Measurements from ENCODE around the gene PCDHB12. TPM values are rescaled to one million over a fixed set of nuclear protein-coding genes. Genes with fewer than 3 reads are reported as not detected.
"Not testable (repeated sequence)": the region's sequence is repeated elsewhere in the genome, so short reads cannot be mapped to it uniquely, and the experiment has no call there.

Gene PCDHB12
- total RNA-seq, 1 experiment from 2014 or later, result 5.1 TPM

DNA sequence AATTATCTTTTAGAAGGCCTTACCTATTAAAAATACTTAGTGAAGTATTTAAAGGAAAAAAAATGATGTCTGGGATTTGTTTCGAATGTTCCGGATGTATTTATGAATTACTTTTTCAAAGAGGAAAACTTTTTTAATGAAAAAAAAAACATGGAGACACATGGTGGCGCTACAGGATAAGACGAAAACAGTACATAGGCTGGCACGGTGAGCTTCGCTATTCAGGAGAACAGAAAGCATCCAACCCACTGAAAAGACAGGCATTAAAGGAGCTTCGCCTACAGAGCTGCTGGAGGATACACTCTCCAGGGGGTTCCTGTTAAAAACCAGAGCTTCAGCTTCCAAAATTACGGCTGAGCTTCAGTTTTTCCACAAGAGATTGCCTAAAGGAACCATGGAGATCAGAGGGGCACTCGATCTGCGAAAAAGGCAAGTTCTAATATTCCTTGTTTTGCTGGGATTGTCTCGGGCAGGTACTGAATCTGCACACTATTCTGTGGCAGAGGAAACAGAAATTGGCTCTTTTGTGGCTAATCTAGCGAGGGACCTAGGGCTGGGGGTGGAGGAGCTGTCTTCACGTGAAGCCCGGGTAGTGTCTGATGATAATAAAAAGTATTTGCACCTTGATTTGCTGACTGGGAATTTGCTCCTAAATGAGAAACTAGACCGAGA is 14.7 kb downstream of the PCDHB12 start, which contains the start of gene PCDHB14:
PCDHB14 (plus strand) TSS at position 232 of the 672 bp plus-strand sequence; CDS start at position 395, 163 bp downstream.
- peaks cover 18% of the 10 kb centered on the region for H3K9me3 ChIP-seq (ENCODE audit: low read depth, low read length, poor library complexity, severe bottlenecking)
- intact Hi-C loops (cut with micrococcal nuclease; ENCODE audit: unreplicated experiment), result loop anchor here (1.0 to 2.0 kb wide), 2 partner anchors 338 to 341 kb away; no protein-coding TSS in a partner anchor
- no peaks in the 10 kb centered on the region for H3K27me3 ChIP-seq (replicated peaks; ENCODE audit: insufficient read depth, low read depth, low read length, poor library complexity)
- no peaks in the 10 kb centered on the region for H3K4me1 ChIP-seq (ENCODE audit: insufficient read depth, low read length, poor library complexity, severe bottlenecking)
- peak within 1 kb of the TSS; percentile 64 for H3K27ac ChIP-seq (ENCODE audit: low read depth, low read length, poor library complexity, severe bottlenecking)
- no TSS peak for BruUV-seq (replicated peaks)
- CTCF ChIA-PET, result interaction anchor here (0.6 to 3.3 kb wide), 30 partner anchors 22 to 741 kb away, joined by 3 to 47 read pairs (median 5); partner anchors contain the start of genes HDAC3, PCDHB11, PCDHB15 and PCDHB16
- POLR2A ChIA-PET (ENCODE audit: low non-redundant PET), result interaction anchor here (0.5 to 1.0 kb wide), 2 partner anchors 341 to 1428 kb away, joined by 3 to 4 read pairs; no protein-coding TSS in a partner anchor
- peak within 1 kb of the TSS; percentile 44 for H3K4me3 ChIP-seq (ENCODE audit: low read depth, low read length, poor library complexity, severe bottlenecking)
- peak; percentile 95 for DNase-seq (ENCODE audit: low spot score)
- no peak for TF ChIP-seq EZH2 (IDR thresholded peaks at IDR 0.05; ENCODE audit: borderline replicate concordance, low read depth, low read length, poor library complexity, severe bottlenecking)
- TF ChIP-seq, protein P1, sequence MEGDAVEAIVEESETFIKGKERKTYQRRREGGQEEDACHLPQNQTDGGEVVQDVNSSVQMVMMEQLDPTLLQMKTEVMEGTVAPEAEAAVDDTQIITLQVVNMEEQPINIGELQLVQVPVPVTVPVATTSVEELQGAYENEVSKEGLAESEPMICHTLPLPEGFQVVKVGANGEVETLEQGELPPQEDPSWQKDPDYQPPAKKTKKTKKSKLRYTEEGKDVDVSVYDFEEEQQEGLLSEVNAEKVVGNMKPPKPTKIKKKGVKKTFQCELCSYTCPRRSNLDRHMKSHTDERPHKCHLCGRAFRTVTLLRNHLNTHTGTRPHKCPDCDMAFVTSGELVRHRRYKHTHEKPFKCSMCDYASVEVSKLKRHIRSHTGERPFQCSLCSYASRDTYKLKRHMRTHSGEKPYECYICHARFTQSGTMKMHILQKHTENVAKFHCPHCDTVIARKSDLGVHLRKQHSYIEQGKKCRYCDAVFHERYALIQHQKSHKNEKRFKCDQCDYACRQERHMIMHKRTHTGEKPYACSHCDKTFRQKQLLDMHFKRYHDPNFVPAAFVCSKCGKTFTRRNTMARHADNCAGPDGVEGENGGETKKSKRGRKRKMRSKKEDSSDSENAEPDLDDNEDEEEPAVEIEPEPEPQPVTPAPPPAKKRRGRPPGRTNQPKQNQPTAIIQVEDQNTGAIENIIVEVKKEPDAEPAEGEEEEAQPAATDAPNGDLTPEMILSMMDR (conservative IDR thresholded peaks at IDR 0.05; ENCODE audit: low read depth, low read length), result peak; percentile 67
- no peaks in the 10 kb centered on the region for H3K36me3 ChIP-seq (ENCODE audit: insufficient read depth, low read length, poor library complexity, severe bottlenecking)

DNA sequence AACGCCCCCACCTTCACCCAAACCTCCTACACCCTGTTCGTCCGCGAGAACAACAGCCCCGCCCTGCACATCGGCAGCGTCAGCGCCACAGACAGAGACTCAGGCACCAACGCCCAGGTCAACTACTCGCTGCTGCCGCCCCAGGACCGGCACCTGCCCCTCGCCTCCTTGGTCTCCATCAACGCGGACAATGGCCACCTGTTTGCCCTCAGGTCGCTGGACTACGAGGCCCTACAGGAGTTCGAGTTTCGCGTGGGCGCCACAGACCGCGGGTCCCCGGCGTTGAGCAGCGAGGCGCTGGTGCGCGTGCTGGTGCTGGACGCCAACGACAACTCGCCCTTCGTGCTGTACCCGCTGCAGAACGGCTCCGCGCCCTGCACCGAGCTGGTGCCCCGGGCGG is 16.3 kb downstream of the PCDHB12 start:
- H3K27me3 ChIP-seq (replicated peaks; ENCODE audit: insufficient read depth, low read depth, low read length, poor library complexity); DNase-seq (ENCODE audit: low spot score); H3K4me3 ChIP-seq (ENCODE audit: low read depth, low read length, poor library complexity, severe bottlenecking); POLR2A ChIA-PET (ENCODE audit: low non-redundant PET); BruUV-seq (replicated peaks); H3K27ac ChIP-seq (ENCODE audit: low read depth, low read length, poor library complexity, severe bottlenecking); H3K36me3 ChIP-seq (ENCODE audit: insufficient read depth, low read length, poor library complexity, severe bottlenecking); H3K4me1 ChIP-seq (ENCODE audit: insufficient read depth, low read length, poor library complexity, severe bottlenecking); intact Hi-C loops (cut with micrococcal nuclease; ENCODE audit: unreplicated experiment): not testable (repeated sequence)
- CTCF ChIA-PET, result interaction anchor here (3.3 kb wide), 1 partner anchor 339 kb away, joined by 47 read pairs; no protein-coding TSS in a partner anchor
- peaks cover 26% of the 10 kb centered on the region for H3K9me3 ChIP-seq (ENCODE audit: low read depth, low read length, poor library complexity, severe bottlenecking)

DNA sequence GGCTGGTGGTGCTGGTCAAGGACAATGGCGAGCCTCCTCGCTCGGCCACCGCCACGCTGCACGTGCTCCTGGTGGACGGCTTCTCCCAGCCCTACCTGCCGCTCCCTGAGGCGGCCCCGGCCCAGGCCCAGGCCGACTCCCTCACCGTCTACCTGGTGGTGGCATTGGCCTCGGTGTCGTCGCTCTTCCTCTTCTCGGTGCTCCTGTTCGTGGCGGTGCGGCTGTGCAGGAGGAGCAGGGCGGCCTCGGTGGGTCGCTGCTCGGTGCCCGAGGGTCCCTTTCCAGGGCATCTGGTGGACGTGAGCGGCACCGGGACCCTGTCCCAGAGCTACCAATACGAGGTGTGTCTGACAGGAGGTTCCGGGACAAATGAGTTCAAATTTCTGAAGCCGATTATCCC is 16.9 kb downstream of the PCDHB12 start:
- CTCF ChIA-PET; intact Hi-C loops (cut with micrococcal nuclease; ENCODE audit: unreplicated experiment): not testable (repeated sequence)

DNA sequence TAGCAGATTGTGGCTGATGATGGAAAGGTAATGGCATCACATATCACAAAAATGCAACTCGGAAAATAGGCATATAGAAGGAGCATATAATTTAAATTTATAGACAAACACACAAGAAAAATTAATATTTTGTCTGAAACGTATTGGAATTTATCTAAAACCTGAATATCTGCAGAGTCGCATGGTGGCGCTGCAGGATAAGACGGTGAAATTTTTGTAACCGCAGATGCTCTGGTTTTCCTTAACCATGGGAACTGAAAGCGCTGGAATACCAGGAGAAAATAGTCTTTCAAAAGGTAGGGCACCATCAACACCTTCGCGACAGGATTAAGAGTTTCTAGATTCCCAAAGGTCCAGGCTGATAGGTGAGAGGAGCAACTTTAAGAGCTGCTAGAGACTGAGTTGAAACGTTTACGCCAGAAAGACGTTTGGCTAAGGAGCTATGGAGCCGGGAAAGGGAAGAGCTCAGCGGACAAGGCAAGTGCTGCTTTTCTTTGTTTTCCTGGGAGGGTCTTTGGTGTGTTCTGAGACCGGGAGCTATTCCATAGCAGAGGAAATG is 25.7 kb downstream of the PCDHB12 start:
- H3K4me1 ChIP-seq (ENCODE audit: insufficient read depth, low read length, poor library complexity, severe bottlenecking), result no peaks in the 10 kb centered on the region
- H3K27me3 ChIP-seq (replicated peaks; ENCODE audit: insufficient read depth, low read depth, low read length, poor library complexity), result no peaks in the 10 kb centered on the region
- H3K27ac ChIP-seq (ENCODE audit: low read depth, low read length, poor library complexity, severe bottlenecking), result no peak overlapping the region
- no TSS peak for BruUV-seq (replicated peaks)
- DNase-seq (ENCODE audit: low spot score), result no peak
- POLR2A ChIA-PET (ENCODE audit: low non-redundant PET), result no interaction called here
- peaks cover 49% of the 10 kb centered on the region for H3K9me3 ChIP-seq (ENCODE audit: low read depth, low read length, poor library complexity, severe bottlenecking)
- no peaks in the 10 kb centered on the region for H3K36me3 ChIP-seq (ENCODE audit: insufficient read depth, low read length, poor library complexity, severe bottlenecking)
- TF ChIP-seq EZH2 (IDR thresholded peaks at IDR 0.05; ENCODE audit: borderline replicate concordance, low read depth, low read length, poor library complexity, severe bottlenecking), result no peak
- TF ChIP-seq, protein P1 (conservative IDR thresholded peaks at IDR 0.05; ENCODE audit: low read depth, low read length), result peak; percentile 46; the same call in 1 of the 2 replicates
- intact Hi-C loops (cut with micrococcal nuclease; ENCODE audit: unreplicated experiment), result no loop called here
- CTCF ChIA-PET, result interaction anchor here (0.6 kb wide), 1 partner anchor 358 kb away, joined by 5 read pairs; no protein-coding TSS in a partner anchor
- no peak overlapping the region for H3K4me3 ChIP-seq (ENCODE audit: low read depth, low read length, poor library complexity, severe bottlenecking)

More for the DNA sequence above, 16.9 kb downstream of the PCDHB12 start:
- POLR2A ChIA-PET (ENCODE audit: low non-redundant PET); H3K36me3 ChIP-seq (ENCODE audit: insufficient read depth, low read length, poor library complexity, severe bottlenecking); H3K4me3 ChIP-seq (ENCODE audit: low read depth, low read length, poor library complexity, severe bottlenecking); DNase-seq (ENCODE audit: low spot score); H3K27me3 ChIP-seq (replicated peaks; ENCODE audit: insufficient read depth, low read depth, low read length, poor library complexity); H3K4me1 ChIP-seq (ENCODE audit: insufficient read depth, low read length, poor library complexity, severe bottlenecking); BruUV-seq (replicated peaks); H3K27ac ChIP-seq (ENCODE audit: low read depth, low read length, poor library complexity, severe bottlenecking): not testable (repeated sequence)
- H3K9me3 ChIP-seq (ENCODE audit: low read depth, low read length, poor library complexity, severe bottlenecking), result peaks cover 31% of the 10 kb centered on the region

DNA sequence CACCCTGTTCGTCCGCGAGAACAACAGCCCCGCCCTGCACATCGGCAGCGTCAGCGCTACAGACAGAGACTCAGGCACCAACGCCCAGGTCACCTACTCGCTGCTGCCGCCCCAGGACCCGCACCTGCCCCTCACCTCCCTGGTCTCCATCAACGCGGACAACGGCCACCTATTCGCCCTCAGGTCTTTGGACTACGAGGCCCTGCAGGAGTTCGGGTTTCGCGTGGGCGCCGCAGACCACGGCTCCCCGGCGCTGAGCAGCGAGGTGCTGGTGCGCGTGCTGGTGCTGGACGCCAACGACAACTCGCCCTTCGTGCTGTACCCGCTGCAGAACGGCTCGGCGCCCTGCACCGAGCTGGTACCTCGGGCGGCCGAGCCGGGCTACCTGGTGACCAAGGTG is 27.4 kb downstream of the PCDHB12 start:
- H3K27me3 ChIP-seq (replicated peaks; ENCODE audit: insufficient read depth, low read depth, low read length, poor library complexity); CTCF ChIA-PET; BruUV-seq (replicated peaks); intact Hi-C loops (cut with micrococcal nuclease; ENCODE audit: unreplicated experiment); POLR2A ChIA-PET (ENCODE audit: low non-redundant PET); H3K27ac ChIP-seq (ENCODE audit: low read depth, low read length, poor library complexity, severe bottlenecking); DNase-seq (ENCODE audit: low spot score); H3K4me3 ChIP-seq (ENCODE audit: low read depth, low read length, poor library complexity, severe bottlenecking); H3K36me3 ChIP-seq (ENCODE audit: insufficient read depth, low read length, poor library complexity, severe bottlenecking); H3K4me1 ChIP-seq (ENCODE audit: insufficient read depth, low read length, poor library complexity, severe bottlenecking): not testable (repeated sequence)
- peaks cover 39% of the 10 kb centered on the region for H3K9me3 ChIP-seq (ENCODE audit: low read depth, low read length, poor library complexity, severe bottlenecking)
